ENCODE measurements around the gene ZBED3. TPM values are rescaled to one million over a fixed set of nuclear protein-coding genes. Genes with fewer than 3 reads are reported as not detected.

ZBED3 gene
- polyA plus RNA-seq, 1 donor from 2014 or later, result 0.56 TPM

DNA sequence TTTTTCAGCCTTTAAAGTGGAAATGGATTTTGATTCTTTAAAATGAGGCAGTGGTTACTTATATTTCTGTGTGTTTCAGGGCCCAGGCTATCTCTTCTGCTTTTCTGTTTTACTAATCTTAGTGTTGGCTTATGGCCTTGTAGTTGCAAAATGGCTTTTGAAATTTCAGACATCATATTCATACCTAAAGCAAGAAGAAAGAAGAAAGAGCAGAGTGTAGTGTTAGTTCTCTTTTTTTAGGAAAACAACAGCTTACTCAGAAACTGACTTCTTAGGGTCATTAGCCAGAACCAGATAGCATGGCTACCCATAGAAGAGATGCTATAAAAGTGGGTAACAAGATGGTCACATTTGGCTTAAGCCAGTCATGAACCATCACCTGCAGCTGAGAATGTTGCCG is 20.9 kb downstream of the ZBED3 start:
- Histone ChIP-seq H2AFZ (ENCODE audit: low read depth, low read length) (no peak overlapping the region), H4K20me1 (ENCODE audit: insufficient read depth) (no peaks in the 10 kb centered on the region), H3K27ac (ENCODE audit: low read length) (no peak overlapping the region), H3K4me3 (ENCODE audit: low read length) (no peak overlapping the region), H3K9me2 (ENCODE audit: insufficient read depth, low read length) (no peaks in the 10 kb centered on the region), H3K79me2 (replicated peaks; ENCODE audit: insufficient read depth, low read length) (no peaks in the 10 kb centered on the region), H3K9ac (ENCODE audit: low read length) (no peak overlapping the region), H3K4me2 (ENCODE audit: low read length) (no peak overlapping the region), H3F3A (ENCODE audit: insufficient read depth, low read length, poor library complexity, severe bottlenecking) (no peaks in the 10 kb centered on the region), H3K36me3 (ENCODE audit: insufficient read depth, low read length) (no peaks in the 10 kb centered on the region), H3K27me3 (ENCODE audit: insufficient read depth, low read depth, low read length) (no peaks in the 10 kb centered on the region), H3K9me3 (ENCODE audit: low read length) (no peaks in the 10 kb centered on the region)
- TF ChIP-seq EZH2 (IDR thresholded peaks at IDR 0.05; ENCODE audit: borderline replicate concordance, insufficient read depth, low read length, poor library complexity, severe bottlenecking), result no peak

DNA sequence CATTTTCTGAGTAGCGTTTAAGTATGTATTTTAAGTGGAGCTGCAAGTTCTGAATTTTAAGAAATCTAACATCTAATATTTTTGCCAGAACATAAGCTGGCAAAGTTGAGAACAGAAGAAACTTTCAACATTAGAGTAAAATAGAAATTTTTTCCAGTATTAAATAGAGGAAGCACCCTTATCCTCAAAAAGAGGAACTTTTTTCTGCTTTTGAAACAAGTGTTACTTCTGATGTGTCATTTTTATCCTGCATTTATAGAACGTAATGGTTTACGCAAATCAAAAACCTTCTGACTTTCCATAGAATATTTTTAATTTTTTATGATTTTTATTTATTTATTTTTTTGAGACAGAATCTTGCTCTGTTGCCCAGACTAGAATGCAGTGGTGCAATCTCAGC is 21.8 kb downstream of the ZBED3 start:
- Histone ChIP-seq H3K79me2 (replicated peaks; ENCODE audit: insufficient read depth, low read length) (no peaks in the 10 kb centered on the region), H3K9me2 (ENCODE audit: insufficient read depth, low read length) (no peaks in the 10 kb centered on the region), H3K4me2 (ENCODE audit: low read length) (no peak overlapping the region), H3K36me3 (ENCODE audit: insufficient read depth, low read length) (no peaks in the 10 kb centered on the region), H3K9ac (ENCODE audit: low read length) (no peak overlapping the region), H3K4me3 (ENCODE audit: low read length) (no peak overlapping the region), H3K27me3 (ENCODE audit: insufficient read depth, low read depth, low read length) (no peaks in the 10 kb centered on the region), H3K27ac (ENCODE audit: low read length) (no peak overlapping the region), H3F3A (ENCODE audit: insufficient read depth, low read length, poor library complexity, severe bottlenecking) (no peaks in the 10 kb centered on the region), H4K20me1 (ENCODE audit: insufficient read depth) (no peaks in the 10 kb centered on the region), H2AFZ (ENCODE audit: low read depth, low read length) (no peak overlapping the region), H3K9me3 (ENCODE audit: low read length) (no peaks in the 10 kb centered on the region)
- TF ChIP-seq TAF1 (IDR thresholded peaks at IDR 0.05; ENCODE audit: low read depth), result no peak
- no peak for TF ChIP-seq SMC3 (conservative IDR thresholded peaks at IDR 0.05; ENCODE audit: poor library complexity)
- no peak for TF ChIP-seq EZH2 (IDR thresholded peaks at IDR 0.05; ENCODE audit: borderline replicate concordance, insufficient read depth, low read length, poor library complexity, severe bottlenecking)
- TF ChIP-seq MXI1 (conservative IDR thresholded peaks at IDR 0.05; ENCODE audit: poor library complexity, severe bottlenecking), result no peak
- no peak for TF ChIP-seq POLR2AphosphoS5 (IDR thresholded peaks at IDR 0.05)
- TF ChIP-seq, protein P1, sequence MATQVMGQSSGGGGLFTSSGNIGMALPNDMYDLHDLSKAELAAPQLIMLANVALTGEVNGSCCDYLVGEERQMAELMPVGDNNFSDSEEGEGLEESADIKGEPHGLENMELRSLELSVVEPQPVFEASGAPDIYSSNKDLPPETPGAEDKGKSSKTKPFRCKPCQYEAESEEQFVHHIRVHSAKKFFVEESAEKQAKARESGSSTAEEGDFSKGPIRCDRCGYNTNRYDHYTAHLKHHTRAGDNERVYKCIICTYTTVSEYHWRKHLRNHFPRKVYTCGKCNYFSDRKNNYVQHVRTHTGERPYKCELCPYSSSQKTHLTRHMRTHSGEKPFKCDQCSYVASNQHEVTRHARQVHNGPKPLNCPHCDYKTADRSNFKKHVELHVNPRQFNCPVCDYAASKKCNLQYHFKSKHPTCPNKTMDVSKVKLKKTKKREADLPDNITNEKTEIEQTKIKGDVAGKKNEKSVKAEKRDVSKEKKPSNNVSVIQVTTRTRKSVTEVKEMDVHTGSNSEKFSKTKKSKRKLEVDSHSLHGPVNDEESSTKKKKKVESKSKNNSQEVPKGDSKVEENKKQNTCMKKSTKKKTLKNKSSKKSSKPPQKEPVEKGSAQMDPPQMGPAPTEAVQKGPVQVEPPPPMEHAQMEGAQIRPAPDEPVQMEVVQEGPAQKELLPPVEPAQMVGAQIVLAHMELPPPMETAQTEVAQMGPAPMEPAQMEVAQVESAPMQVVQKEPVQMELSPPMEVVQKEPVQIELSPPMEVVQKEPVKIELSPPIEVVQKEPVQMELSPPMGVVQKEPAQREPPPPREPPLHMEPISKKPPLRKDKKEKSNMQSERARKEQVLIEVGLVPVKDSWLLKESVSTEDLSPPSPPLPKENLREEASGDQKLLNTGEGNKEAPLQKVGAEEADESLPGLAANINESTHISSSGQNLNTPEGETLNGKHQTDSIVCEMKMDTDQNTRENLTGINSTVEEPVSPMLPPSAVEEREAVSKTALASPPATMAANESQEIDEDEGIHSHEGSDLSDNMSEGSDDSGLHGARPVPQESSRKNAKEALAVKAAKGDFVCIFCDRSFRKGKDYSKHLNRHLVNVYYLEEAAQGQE (IDR thresholded peaks at IDR 0.05; ENCODE audit: borderline replicate concordance), result no peak
- TF ChIP-seq, protein P2, sequence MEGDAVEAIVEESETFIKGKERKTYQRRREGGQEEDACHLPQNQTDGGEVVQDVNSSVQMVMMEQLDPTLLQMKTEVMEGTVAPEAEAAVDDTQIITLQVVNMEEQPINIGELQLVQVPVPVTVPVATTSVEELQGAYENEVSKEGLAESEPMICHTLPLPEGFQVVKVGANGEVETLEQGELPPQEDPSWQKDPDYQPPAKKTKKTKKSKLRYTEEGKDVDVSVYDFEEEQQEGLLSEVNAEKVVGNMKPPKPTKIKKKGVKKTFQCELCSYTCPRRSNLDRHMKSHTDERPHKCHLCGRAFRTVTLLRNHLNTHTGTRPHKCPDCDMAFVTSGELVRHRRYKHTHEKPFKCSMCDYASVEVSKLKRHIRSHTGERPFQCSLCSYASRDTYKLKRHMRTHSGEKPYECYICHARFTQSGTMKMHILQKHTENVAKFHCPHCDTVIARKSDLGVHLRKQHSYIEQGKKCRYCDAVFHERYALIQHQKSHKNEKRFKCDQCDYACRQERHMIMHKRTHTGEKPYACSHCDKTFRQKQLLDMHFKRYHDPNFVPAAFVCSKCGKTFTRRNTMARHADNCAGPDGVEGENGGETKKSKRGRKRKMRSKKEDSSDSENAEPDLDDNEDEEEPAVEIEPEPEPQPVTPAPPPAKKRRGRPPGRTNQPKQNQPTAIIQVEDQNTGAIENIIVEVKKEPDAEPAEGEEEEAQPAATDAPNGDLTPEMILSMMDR (IDR thresholded peaks at IDR 0.05; ENCODE audit: poor library complexity, severe bottlenecking), result no peak
- TF ChIP-seq EP300 (conservative IDR thresholded peaks at IDR 0.05; ENCODE audit: poor library complexity, severe bottlenecking), result no peak
- TF ChIP-seq RAD21 (conservative IDR thresholded peaks at IDR 0.05), result no peak

DNA sequence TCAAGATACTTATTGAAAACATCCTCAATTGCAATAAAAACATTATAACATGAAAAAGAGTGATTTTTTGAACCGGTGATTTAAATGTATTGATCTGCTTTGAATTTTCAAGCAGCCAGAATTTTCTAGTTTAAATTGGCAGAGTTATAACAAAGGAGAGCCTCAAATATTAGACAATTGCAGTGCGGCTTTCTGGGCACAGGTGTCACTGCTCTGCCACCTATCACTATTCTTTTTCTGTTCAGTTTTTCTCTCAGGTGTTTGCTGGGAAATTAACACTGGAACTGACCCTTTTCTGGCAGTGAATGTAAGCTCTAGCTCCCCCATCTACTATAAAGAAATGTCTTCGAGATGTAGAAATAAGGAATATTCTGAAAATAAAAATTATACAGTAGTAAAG is 23.0 kb downstream of the ZBED3 start:
- H3K9me2 ChIP-seq (ENCODE audit: insufficient read depth, low read length), result no peaks in the 10 kb centered on the region
- H3K27me3 ChIP-seq (ENCODE audit: insufficient read depth, low read depth, low read length), result no peaks in the 10 kb centered on the region
- H3K4me2 ChIP-seq (ENCODE audit: low read length), result no peak overlapping the region
- H3K79me2 ChIP-seq (replicated peaks; ENCODE audit: insufficient read depth, low read length), result no peaks in the 10 kb centered on the region
- H2AFZ ChIP-seq (ENCODE audit: low read depth, low read length), result no peak overlapping the region
- no peaks in the 10 kb centered on the region for H3F3A ChIP-seq (ENCODE audit: insufficient read depth, low read length, poor library complexity, severe bottlenecking)
- H3K36me3 ChIP-seq (ENCODE audit: insufficient read depth, low read length), result no peaks in the 10 kb centered on the region
- TF ChIP-seq, protein P2 (IDR thresholded peaks at IDR 0.05; ENCODE audit: poor library complexity, severe bottlenecking), result peak; percentile 60
- TF ChIP-seq RAD21 (conservative IDR thresholded peaks at IDR 0.05), result peak; percentile 63
- no peak for TF ChIP-seq POLR2AphosphoS5 (IDR thresholded peaks at IDR 0.05)
- TF ChIP-seq SMC3 (conservative IDR thresholded peaks at IDR 0.05; ENCODE audit: poor library complexity), result peak; percentile 57
- no peaks in the 10 kb centered on the region for H4K20me1 ChIP-seq (ENCODE audit: insufficient read depth)
- no peak overlapping the region for H3K4me3 ChIP-seq (ENCODE audit: low read length)
- H3K9me3 ChIP-seq (ENCODE audit: low read length), result no peaks in the 10 kb centered on the region
- no peak overlapping the region for H3K9ac ChIP-seq (ENCODE audit: low read length)
- H3K27ac ChIP-seq (ENCODE audit: low read length), result no peak overlapping the region
